Astrocyte (in vitro differentiated cells and primary cell): Measurements from ENCODE around the gene VWC2L. TPM values are rescaled to one million over a fixed set of nuclear protein-coding genes. Genes with fewer than 3 reads are reported as not detected.

Source experiments
- DNase-seq: peaks from one replicate; pipeline ENCODE4 v3.0.0-alpha.2; 2010; ENCODE audit warnings: low read depth
- FAIRE-seq: peaks from 2 replicates; lab custom pipeline; 2011; peaks lifted over from hg19 to GRCh38; lab: Jason Lieb, UNC
- H2AFZ ChIP-seq: 2 replicates; pipeline ENCODE4 v1.6.0; 2012; ENCODE audit warnings: low read depth, low read length, inconsistent platforms
- H3K27ac ChIP-seq: 2 replicates; pipeline ENCODE4 v1.5.1; 2011; ENCODE audit warnings: low read depth, low read length, inconsistent platforms
- H3K27me3 ChIP-seq: 2 replicates; pipeline ENCODE4 v1.6.0; 2011; ENCODE audit warnings: low read length, inconsistent platforms; ENCODE audit not compliant: insufficient read depth
- H3K36me3 ChIP-seq: 2 replicates; pipeline ENCODE4 v1.5.1; 2011; ENCODE audit warnings: low read length, inconsistent platforms; ENCODE audit not compliant: insufficient read depth
- H3K4me1 ChIP-seq: 2 replicates; pipeline ENCODE4 v1.5.1; 2011; ENCODE audit warnings: low read length, inconsistent platforms; ENCODE audit not compliant: insufficient read depth
- H3K4me2 ChIP-seq: 2 replicates; pipeline ENCODE4 v1.6.0; 2012; ENCODE audit warnings: low read length, inconsistent platforms
- H3K4me3 ChIP-seq: 2 replicates; pipeline ENCODE4 v1.5.1; 2011; ENCODE audit warnings: low read depth, mild to moderate bottlenecking, low read length, inconsistent platforms; ENCODE audit not compliant: insufficient read depth
- H3K79me2 ChIP-seq: 2 replicates; pipeline ENCODE4 v1.6.0; 2012; ENCODE audit warnings: mild to moderate bottlenecking, low read length, inconsistent platforms; ENCODE audit not compliant: insufficient read depth
- H3K9ac ChIP-seq: 2 replicates; pipeline ENCODE4 v1.6.0; 2012; ENCODE audit warnings: mild to moderate bottlenecking, low read length, inconsistent platforms
- H3K9me3 ChIP-seq: 2 replicates; pipeline ENCODE4 v1.5.1; 2012; ENCODE audit warnings: low read depth, mild to moderate bottlenecking, low read length, inconsistent platforms; ENCODE audit not compliant: insufficient read depth
- H4K20me1 ChIP-seq: 2 replicates; pipeline ENCODE4 v1.6.0; 2012; ENCODE audit warnings: low read length, inconsistent platforms; ENCODE audit not compliant: insufficient read depth
- H3K27ac Mint-ChIP-seq: one replicate; pipeline ENCODE4 v1.8.0; 2021; ENCODE audit warnings: mild to moderate bottlenecking, mixed read lengths; ENCODE audit not compliant: unreplicated experiment
- H3K27me3 Mint-ChIP-seq: one replicate; pipeline ENCODE4 v1.8.0; 2021; ENCODE audit warnings: low read depth, mixed read lengths; ENCODE audit not compliant: unreplicated experiment
- H3K36me3 Mint-ChIP-seq: one replicate; pipeline ENCODE4 v1.8.0; 2021; ENCODE audit warnings: low read depth, mixed read lengths; ENCODE audit not compliant: unreplicated experiment
- H3K4me1 Mint-ChIP-seq: one replicate; pipeline ENCODE4 v1.8.0; 2021; ENCODE audit warnings: low read depth, mixed read lengths; ENCODE audit not compliant: unreplicated experiment
- H3K4me3 Mint-ChIP-seq: one replicate; pipeline ENCODE4 v1.8.0; 2021; ENCODE audit warnings: mild to moderate bottlenecking, moderate library complexity, mixed read lengths; ENCODE audit not compliant: unreplicated experiment
- H3K9me3 Mint-ChIP-seq: one replicate; pipeline ENCODE4 v1.8.0; 2021; ENCODE audit warnings: mild to moderate bottlenecking, mixed read lengths; ENCODE audit not compliant: unreplicated experiment
- CTCF ChIP-seq: IDR thresholded peaks from 2 replicates; pipeline ENCODE4 v1.5.1; 2011; ENCODE audit warnings: low read depth, mild to moderate bottlenecking, inconsistent platforms, low read length, moderate library complexity; ENCODE audit not compliant: insufficient read depth
- EZH2 ChIP-seq: IDR thresholded peaks from 2 replicates; pipeline ENCODE4 v1.6.1; 2012; ENCODE audit warnings: mild to moderate bottlenecking, low read length, inconsistent platforms; ENCODE audit not compliant: insufficient read depth
- total RNA-seq: library from RNA; stranded (reverse); gene quantifications from 2 replicates; pipeline ENCODE4 v1.2.1, GENCODE V29; 2021

VWC2L gene
- total RNA-seq, 1 donor from 2014 or later = not detected

DNA sequence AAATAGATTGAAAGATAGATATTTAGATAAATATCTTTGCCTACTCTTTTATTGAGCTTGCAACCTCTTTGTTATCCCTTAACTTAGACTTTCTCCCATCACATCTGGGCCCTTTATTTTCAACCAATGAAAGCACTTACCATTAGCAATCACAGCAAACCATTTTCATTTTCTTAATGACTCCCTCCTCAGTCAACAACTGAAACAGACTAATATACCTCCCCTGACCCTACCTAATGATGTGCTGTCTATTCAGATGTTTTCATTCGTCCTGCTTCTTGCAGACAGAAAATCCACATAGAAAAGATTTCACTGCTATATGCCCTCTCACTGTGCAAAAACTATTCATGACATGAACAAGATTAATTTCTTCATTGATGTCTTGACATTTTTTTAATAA lies 154.4 kb downstream of the VWC2L start:
- no peak overlapping the region for H3K27ac Mint-ChIP-seq
- Histone ChIP-seq H3K36me3 (no peaks in the 10 kb centered on the region), H3K4me2 (no peak overlapping the region), H4K20me1 (no peaks in the 10 kb centered on the region), H2AFZ (no peak overlapping the region), H3K9me3 (no peaks in the 10 kb centered on the region), H3K79me2 (no peaks in the 10 kb centered on the region), H3K27ac (no peak overlapping the region), H3K4me1 (no peaks in the 10 kb centered on the region), H3K9ac (no peak overlapping the region), H3K4me3 (no peak overlapping the region), H3K27me3 (no peaks in the 10 kb centered on the region)
- no peak overlapping the region for H3K4me3 Mint-ChIP-seq
- H3K4me1 Mint-ChIP-seq = no peaks in the 10 kb centered on the region
- H3K27me3 Mint-ChIP-seq = no peaks in the 10 kb centered on the region
- H3K9me3 Mint-ChIP-seq = peaks cover 10% of the 10 kb centered on the region
- TF ChIP-seq CTCF (no peak), EZH2 (no peak)
- FAIRE-seq (no peak), DNase-seq (no peak)
- H3K36me3 Mint-ChIP-seq = no peaks in the 10 kb centered on the region

- FAIRE-seq = no peak
- no peaks in the 10 kb centered on the region for H3K4me1 ChIP-seq
- no peaks in the 10 kb centered on the region for H3K27me3 ChIP-seq
- no peaks in the 10 kb centered on the region for H3K36me3 Mint-ChIP-seq
- no peak overlapping the region for H2AFZ ChIP-seq
- H3K36me3 ChIP-seq = no peaks in the 10 kb centered on the region
- H3K27me3 Mint-ChIP-seq = no peaks in the 10 kb centered on the region
- no peak overlapping the region for H3K27ac Mint-ChIP-seq
- no peak overlapping the region for H3K9ac ChIP-seq
- H3K4me1 Mint-ChIP-seq = no peaks in the 10 kb centered on the region
- H3K9me3 ChIP-seq = no peaks in the 10 kb centered on the region
- H3K27ac ChIP-seq = no peak overlapping the region
- no peak overlapping the region for H3K4me3 Mint-ChIP-seq
- H3K9me3 Mint-ChIP-seq = peaks cover 10% of the 10 kb centered on the region
- no peaks in the 10 kb centered on the region for H3K79me2 ChIP-seq
- no peaks in the 10 kb centered on the region for H4K20me1 ChIP-seq
- TF ChIP-seq CTCF (no peak), EZH2 (no peak)
- no peak for DNase-seq
- H3K4me3 ChIP-seq = no peak overlapping the region
- H3K4me2 ChIP-seq = no peak overlapping the region
Observed at GRCh38 chr2:214566457-214566856, 155.6 kb downstream of the VWC2L start.

DNA sequence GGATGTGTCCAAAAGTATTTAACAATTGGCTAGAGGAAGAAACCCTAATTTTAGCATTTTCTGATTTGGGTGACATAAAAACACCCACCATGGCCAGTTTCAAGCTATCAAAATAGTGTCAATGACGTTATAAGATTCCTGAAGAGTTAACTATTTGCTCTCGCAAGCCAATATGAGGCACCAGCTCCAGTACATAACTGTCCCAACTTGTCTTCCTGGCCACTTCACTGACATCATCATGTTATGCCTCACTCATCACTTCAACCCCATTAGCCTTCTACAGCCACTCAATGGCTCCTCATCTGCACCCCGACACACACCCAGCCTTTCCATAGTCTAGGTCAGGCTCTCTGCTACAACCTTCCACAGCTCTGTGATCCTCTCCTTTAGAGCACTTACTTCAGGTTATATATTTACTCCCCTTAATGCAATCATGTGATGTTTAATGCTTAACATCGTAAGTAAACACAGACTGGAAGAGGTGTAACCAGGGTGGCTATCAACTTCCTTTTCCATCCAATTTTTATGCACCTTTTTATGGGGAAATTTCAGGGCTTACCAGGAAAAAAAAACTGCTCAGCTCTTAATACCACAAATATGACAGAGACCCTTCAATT lies 158.7 kb downstream of the VWC2L start:
- TF ChIP-seq EZH2 (no peak), CTCF (no peak)
- no peak for DNase-seq
- no peak overlapping the region for H3K4me3 Mint-ChIP-seq
- FAIRE-seq = no peak
- no peaks in the 10 kb centered on the region for H3K36me3 Mint-ChIP-seq
- H3K9me3 Mint-ChIP-seq = peaks cover 6% of the 10 kb centered on the region
- H3K4me2 ChIP-seq = no peak overlapping the region
- H3K4me3 ChIP-seq = no peak overlapping the region
- H3K4me1 Mint-ChIP-seq = no peaks in the 10 kb centered on the region
- H4K20me1 ChIP-seq = no peaks in the 10 kb centered on the region
- H3K36me3 ChIP-seq = no peaks in the 10 kb centered on the region
- H3K27ac ChIP-seq = no peak overlapping the region
- no peaks in the 10 kb centered on the region for H3K27me3 Mint-ChIP-seq
- H3K27ac Mint-ChIP-seq = no peak overlapping the region
- no peak overlapping the region for H3K9ac ChIP-seq
- H3K9me3 ChIP-seq = no peaks in the 10 kb centered on the region
- H3K4me1 ChIP-seq = no peaks in the 10 kb centered on the region
- no peaks in the 10 kb centered on the region for H3K79me2 ChIP-seq
- no peaks in the 10 kb centered on the region for H3K27me3 ChIP-seq
- H2AFZ ChIP-seq = no peak overlapping the region
